Measurements from ENCODE around the gene CCDC61.

Gene CCDC61

GRCh38 chr19:46063201-46063600, 67.9 kb downstream of the CCDC61 start:
- Histone ChIP-seq H3K4me2 (ENCODE audit: insufficient read depth, low read length) (no peak overlapping the region), H3K4me3 (ENCODE audit: low read depth in 1 of 2, low read length in 2 of 2) (no peak overlapping the region), H2AFZ (ENCODE audit: low read depth, low read length) (no peak overlapping the region), H3K27me3 (ENCODE audit: insufficient read depth, low read length, poor library complexity) (peaks cover 4% of the 10 kb centered on the region), H3K9me3 (ENCODE audit: insufficient read depth, low read length, severe bottlenecking) (peaks cover 16% of the 10 kb centered on the region), H3K79me2 (ENCODE audit: insufficient read depth, low read length) (no peaks in the 10 kb centered on the region), H3K36me3 (ENCODE audit: insufficient read depth, low read length) (no peaks in the 10 kb centered on the region), H3K4me1 (ENCODE audit: insufficient read depth, low read length) (no peaks in the 10 kb centered on the region), H3K9ac (ENCODE audit: low read depth, low read length) (no peak overlapping the region), H3K27ac (ENCODE audit: low read length) (no peak overlapping the region), H4K20me1 (ENCODE audit: insufficient read depth, low read length) (no peaks in the 10 kb centered on the region)
- no peak for ATAC-seq (ENCODE audit: insufficient read depth, low read depth)
- TF ChIP-seq, protein P1, sequence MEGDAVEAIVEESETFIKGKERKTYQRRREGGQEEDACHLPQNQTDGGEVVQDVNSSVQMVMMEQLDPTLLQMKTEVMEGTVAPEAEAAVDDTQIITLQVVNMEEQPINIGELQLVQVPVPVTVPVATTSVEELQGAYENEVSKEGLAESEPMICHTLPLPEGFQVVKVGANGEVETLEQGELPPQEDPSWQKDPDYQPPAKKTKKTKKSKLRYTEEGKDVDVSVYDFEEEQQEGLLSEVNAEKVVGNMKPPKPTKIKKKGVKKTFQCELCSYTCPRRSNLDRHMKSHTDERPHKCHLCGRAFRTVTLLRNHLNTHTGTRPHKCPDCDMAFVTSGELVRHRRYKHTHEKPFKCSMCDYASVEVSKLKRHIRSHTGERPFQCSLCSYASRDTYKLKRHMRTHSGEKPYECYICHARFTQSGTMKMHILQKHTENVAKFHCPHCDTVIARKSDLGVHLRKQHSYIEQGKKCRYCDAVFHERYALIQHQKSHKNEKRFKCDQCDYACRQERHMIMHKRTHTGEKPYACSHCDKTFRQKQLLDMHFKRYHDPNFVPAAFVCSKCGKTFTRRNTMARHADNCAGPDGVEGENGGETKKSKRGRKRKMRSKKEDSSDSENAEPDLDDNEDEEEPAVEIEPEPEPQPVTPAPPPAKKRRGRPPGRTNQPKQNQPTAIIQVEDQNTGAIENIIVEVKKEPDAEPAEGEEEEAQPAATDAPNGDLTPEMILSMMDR (IDR thresholded peaks at IDR 0.05; ENCODE audit: borderline replicate concordance, extremely low read depth, low read length, poor library complexity, severe bottlenecking), result no peak
- no peak for TF ChIP-seq EZH2 (IDR thresholded peaks at IDR 0.05; ENCODE audit: borderline replicate concordance, low read depth, low read length, severe bottlenecking)
- no peak for DNase-seq

DNA sequence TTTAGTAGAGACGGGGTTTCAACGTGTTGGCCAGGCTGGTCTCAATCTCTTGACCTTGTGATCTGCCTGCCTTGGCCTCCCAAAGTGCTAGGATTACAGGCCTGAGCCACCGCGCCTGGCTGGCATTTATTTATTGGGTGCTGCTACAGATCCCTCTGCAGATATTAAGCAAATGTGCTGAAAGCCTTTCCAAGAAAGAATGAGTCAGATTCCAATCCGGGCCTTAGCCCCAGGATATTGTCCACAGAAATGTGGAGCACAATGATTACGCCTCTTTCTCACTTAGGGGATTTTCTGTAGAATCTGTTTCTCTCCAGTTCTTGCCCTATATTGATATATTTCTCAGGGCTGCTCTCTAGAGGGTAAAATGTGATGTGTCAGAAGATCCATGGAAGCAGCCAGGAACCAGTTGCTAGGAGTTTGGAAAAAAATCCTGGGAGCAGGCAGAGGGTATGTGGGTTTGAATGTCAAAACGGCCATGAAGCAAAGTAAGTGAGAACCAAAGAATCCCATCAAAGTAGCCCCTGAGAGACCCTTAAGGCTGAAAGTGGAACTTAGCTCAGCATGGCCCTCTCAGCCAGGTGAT, 70.3 kb downstream of the CCDC61 start:
- Histone ChIP-seq H3K4me3 (ENCODE audit: low read depth in 1 of 2, low read length in 2 of 2) (no peak overlapping the region), H3K27me3 (ENCODE audit: insufficient read depth, low read length, poor library complexity) (peaks cover 23% of the 10 kb centered on the region), H3K9me3 (ENCODE audit: insufficient read depth, low read length, severe bottlenecking) (peaks cover 3% of the 10 kb centered on the region), H3K27ac (ENCODE audit: low read length) (no peak overlapping the region), H4K20me1 (ENCODE audit: insufficient read depth, low read length) (no peaks in the 10 kb centered on the region), H2AFZ (ENCODE audit: low read depth, low read length) (no peak overlapping the region), H3K36me3 (ENCODE audit: insufficient read depth, low read length) (no peaks in the 10 kb centered on the region), H3K9ac (ENCODE audit: low read depth, low read length) (no peak overlapping the region), H3K4me1 (ENCODE audit: insufficient read depth, low read length) (no peaks in the 10 kb centered on the region), H3K79me2 (ENCODE audit: insufficient read depth, low read length) (no peaks in the 10 kb centered on the region), H3K4me2 (ENCODE audit: insufficient read depth, low read length) (no peak overlapping the region)
- no peak for ATAC-seq (ENCODE audit: insufficient read depth, low read depth)
- TF ChIP-seq, protein P1 (IDR thresholded peaks at IDR 0.05; ENCODE audit: borderline replicate concordance, extremely low read depth, low read length, poor library complexity, severe bottlenecking), result no peak
- TF ChIP-seq EZH2 (IDR thresholded peaks at IDR 0.05; ENCODE audit: borderline replicate concordance, low read depth, low read length, severe bottlenecking), result no peak
- DNase-seq, result no peak

DNA sequence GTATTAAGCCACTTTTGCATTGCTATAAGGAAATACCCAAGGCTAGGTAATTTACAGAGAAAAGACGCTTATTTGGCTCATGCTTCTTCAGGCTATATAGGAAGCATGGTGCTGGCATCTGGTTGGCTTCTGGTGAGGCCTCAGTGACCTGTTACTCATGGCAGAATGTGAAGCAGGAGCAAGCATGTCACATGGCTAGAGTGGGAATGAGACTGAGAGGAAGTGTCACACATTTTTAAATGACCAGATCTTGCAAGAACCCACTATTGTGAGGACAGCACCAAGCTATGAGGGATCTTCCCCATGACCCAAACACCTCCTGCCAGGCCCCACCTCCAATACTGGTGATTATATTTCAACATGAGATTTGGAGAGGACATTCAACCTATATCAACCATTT, 71.2 kb downstream of the CCDC61 start:
- no peaks in the 10 kb centered on the region for H3K79me2 ChIP-seq (ENCODE audit: insufficient read depth, low read length)
- ATAC-seq (ENCODE audit: insufficient read depth, low read depth), result no peak
- peaks cover 30% of the 10 kb centered on the region for H3K27me3 ChIP-seq (ENCODE audit: insufficient read depth, low read length, poor library complexity)
- H2AFZ ChIP-seq (ENCODE audit: low read depth, low read length), result no peak overlapping the region
- no peaks in the 10 kb centered on the region for H4K20me1 ChIP-seq (ENCODE audit: insufficient read depth, low read length)
- no peak overlapping the region for H3K27ac ChIP-seq (ENCODE audit: low read length)
- no peaks in the 10 kb centered on the region for H3K36me3 ChIP-seq (ENCODE audit: insufficient read depth, low read length)
- no peaks in the 10 kb centered on the region for H3K4me1 ChIP-seq (ENCODE audit: insufficient read depth, low read length)
- H3K9me3 ChIP-seq (ENCODE audit: insufficient read depth, low read length, severe bottlenecking), result no peaks in the 10 kb centered on the region
- no peak overlapping the region for H3K9ac ChIP-seq (ENCODE audit: low read depth, low read length)
- no peak overlapping the region for H3K4me3 ChIP-seq (ENCODE audit: low read depth in 1 of 2, low read length in 2 of 2)
- TF ChIP-seq, protein P1 (IDR thresholded peaks at IDR 0.05; ENCODE audit: borderline replicate concordance, extremely low read depth, low read length, poor library complexity, severe bottlenecking), result no peak
- no peak for TF ChIP-seq EZH2 (IDR thresholded peaks at IDR 0.05; ENCODE audit: borderline replicate concordance, low read depth, low read length, severe bottlenecking)
- no peak for DNase-seq
- H3K4me2 ChIP-seq (ENCODE audit: insufficient read depth, low read length), result no peak overlapping the region
